Measurements from ENCODE around the gene TACR1. TPM values are rescaled to one million over a fixed set of nuclear protein-coding genes. Genes with fewer than 3 reads are reported as not detected.

The TACR1 gene
- total and polyA plus RNA-seq, 2 donors from 2014 or later, result 0.49 to 5.1 TPM

GRCh38 chr2:75031906-75032803 lies 167.2 kb downstream of the TACR1 start:
- no peak overlapping the region for H3K27ac ChIP-seq (ENCODE audit: low read depth in 2 of 2, low read length in 2 of 2)
- no peak for FAIRE-seq

GRCh38 chr2:75031171-75031570 lies 168.1 kb downstream of the TACR1 start:
- intact Hi-C loops (cut with DNase I), result no loop called here
- no peak for FAIRE-seq
- TF ChIP-seq CTCF (IDR thresholded peaks at IDR 0.05; ENCODE audit: borderline replicate concordance, extremely low read depth, insufficient read depth), result no peak

More at GRCh38 chr2:75031906-75032803, 167.2 kb downstream of the TACR1 start:
- no peak overlapping the region for H3K9ac ChIP-seq (ENCODE audit: low read length in 3 of 3)
- H3K4me3 ChIP-seq (ENCODE audit: low read length in 3 of 3), result no peak overlapping the region
- intact Hi-C loops (cut with DNase I), result no loop called here
- no peaks in the 10 kb centered on the region for H3K4me1 ChIP-seq (ENCODE audit: control insufficient read depth in 2 of 3, insufficient read depth in 2 of 3, low read depth in 1 of 3, low read length in 3 of 3)
- peaks cover 0 to 2% (median 0%) of the 10 kb centered on the region in 3 donors for H3K36me3 ChIP-seq (ENCODE audit: control insufficient read depth in 2 of 3, insufficient read depth in 3 of 3, low read length in 3 of 3)
- DNase-seq, result no peak
- H3K27me3 ChIP-seq (ENCODE audit: control insufficient read depth, insufficient read depth, low read length), result no peaks in the 10 kb centered on the region
- H3K9me3 ChIP-seq (ENCODE audit: control insufficient read depth in 2 of 3, insufficient read depth in 1 of 3, low read length in 3 of 3), result no peaks in the 10 kb centered on the region
- no peak for TF ChIP-seq CTCF (IDR thresholded peaks at IDR 0.05; ENCODE audit: borderline replicate concordance, extremely low read depth, insufficient read depth)

GRCh38 chr2:75030218-75031009 lies 168.9 kb downstream of the TACR1 start:
- Histone ChIP-seq H3K9me3 (ENCODE audit: control insufficient read depth in 2 of 3, insufficient read depth in 1 of 3, low read length in 3 of 3) (no peaks in the 10 kb centered on the region), H3K4me1 (ENCODE audit: control insufficient read depth in 2 of 3, insufficient read depth in 2 of 3, low read depth in 1 of 3, low read length in 3 of 3) (no peaks in the 10 kb centered on the region), H3K9ac (ENCODE audit: low read length in 3 of 3) (no peak overlapping the region), H3K27ac (ENCODE audit: low read depth in 2 of 2, low read length in 2 of 2) (no peak overlapping the region), H3K27me3 (ENCODE audit: control insufficient read depth, insufficient read depth, low read length) (no peaks in the 10 kb centered on the region), H3K36me3 (ENCODE audit: control insufficient read depth in 2 of 3, insufficient read depth in 3 of 3, low read length in 3 of 3) (peaks cover 0 to 2% (median 0%) of the 10 kb centered on the region in 3 donors), H3K4me3 (ENCODE audit: low read length in 3 of 3) (no peak overlapping the region)
- FAIRE-seq (no peak), DNase-seq (no peak)
- intact Hi-C loops (cut with DNase I), result no loop called here
- TF ChIP-seq CTCF (IDR thresholded peaks at IDR 0.05; ENCODE audit: borderline replicate concordance, extremely low read depth, insufficient read depth), result no peak

More at GRCh38 chr2:75031171-75031570, 168.1 kb downstream of the TACR1 start:
- Histone ChIP-seq H3K9me3 (ENCODE audit: control insufficient read depth in 2 of 3, insufficient read depth in 1 of 3, low read length in 3 of 3) (no peaks in the 10 kb centered on the region), H3K36me3 (ENCODE audit: control insufficient read depth in 2 of 3, insufficient read depth in 3 of 3, low read length in 3 of 3) (peaks cover 0 to 2% (median 0%) of the 10 kb centered on the region in 3 donors), H3K4me3 (ENCODE audit: low read length in 3 of 3) (no peak overlapping the region), H3K9ac (ENCODE audit: low read length in 3 of 3) (no peak overlapping the region), H3K4me1 (ENCODE audit: control insufficient read depth in 2 of 3, insufficient read depth in 2 of 3, low read depth in 1 of 3, low read length in 3 of 3) (no peaks in the 10 kb centered on the region), H3K27me3 (ENCODE audit: control insufficient read depth, insufficient read depth, low read length) (no peaks in the 10 kb centered on the region), H3K27ac (ENCODE audit: low read depth in 2 of 2, low read length in 2 of 2) (no peak overlapping the region)
- DNase-seq, result no peak

Data from kidney (tissue), 14 donors.